H9 (cell line): ENCODE data around the gene TMEM9. TPM values are rescaled to one million over a fixed set of nuclear protein-coding genes. Genes with fewer than 3 reads are reported as not detected.

Source experiments
- DNase-seq: peaks from one replicate; pipeline ENCODE4 v3.0.0-alpha.2; 2017
- H2AFZ ChIP-seq: one replicate; pipeline ENCODE4 v1.6.1; 2013; ENCODE audit warnings: mild to moderate bottlenecking, low read length, control low read depth, moderate library complexity
- H2AK5ac ChIP-seq: 2 replicates; pipeline ENCODE4 v1.6.1; 2013; ENCODE audit warnings: low read length, control low read depth, mixed read lengths; ENCODE audit not compliant: insufficient read length
- H2BK120ac ChIP-seq: one replicate; pipeline ENCODE4 v1.6.1; 2013; ENCODE audit warnings: low read depth, mild to moderate bottlenecking, low read length, control low read depth, inconsistent platforms; ENCODE audit not compliant: poor library complexity, severe bottlenecking
- H2BK12ac ChIP-seq: 2 replicates; pipeline ENCODE4 v1.6.1; 2013; ENCODE audit warnings: low read length, control low read depth, mixed read lengths, low read depth; ENCODE audit not compliant: insufficient read length
- H2BK15ac ChIP-seq: 2 replicates; pipeline ENCODE4 v1.6.1; 2013; ENCODE audit warnings: low read depth, low read length, control low read depth
- H2BK20ac ChIP-seq: one replicate; pipeline ENCODE4 v1.6.1; 2013; ENCODE audit warnings: low read depth, mild to moderate bottlenecking, low read length, control low read depth, inconsistent platforms; ENCODE audit not compliant: poor library complexity, severe bottlenecking
- H2BK5ac ChIP-seq: 2 replicates; pipeline ENCODE4 v1.6.1; 2013; ENCODE audit warnings: low read length, control low read depth, mixed read lengths; ENCODE audit not compliant: insufficient read length
- H3K14ac ChIP-seq: 2 replicates; pipeline ENCODE4 v1.6.1; 2013; ENCODE audit warnings: low read length, control low read depth; ENCODE audit not compliant: insufficient read depth
- H3K18ac ChIP-seq: 2 replicates; pipeline ENCODE4 v1.6.1; 2013; ENCODE audit warnings: low read depth, mild to moderate bottlenecking, mixed read lengths, low read length, control low read depth; ENCODE audit not compliant: insufficient read length
- H3K23ac ChIP-seq: 2 replicates; pipeline ENCODE4 v1.6.1; 2013; ENCODE audit warnings: low read length, control low read depth, mixed read lengths, low read depth; ENCODE audit not compliant: insufficient read length
- H3K23me2 ChIP-seq: 2 replicates; pipeline ENCODE4 v1.6.1; 2013; ENCODE audit warnings: low read depth, mild to moderate bottlenecking, mixed read lengths, low read length, control low read depth; ENCODE audit not compliant: insufficient read length, poor library complexity, severe bottlenecking
- H3K27ac ChIP-seq: 2 replicates; pipeline ENCODE4 v1.5.1; 2013; ENCODE audit warnings: low read length, control low read depth, mixed read lengths, low read depth; ENCODE audit not compliant: insufficient read length
- H3K27me3 ChIP-seq: 2 replicates; pipeline ENCODE4 v1.6.1; 2013; ENCODE audit warnings: low read length, control low read depth, inconsistent platforms; ENCODE audit not compliant: insufficient read depth
- H3K4ac ChIP-seq: 2 replicates; pipeline ENCODE4 v1.6.1; 2013; ENCODE audit warnings: low read depth, mild to moderate bottlenecking, control low read depth, inconsistent platforms, low read length, moderate library complexity
- H3K4me1 ChIP-seq: 2 replicates; pipeline ENCODE4 v1.6.1; 2013; ENCODE audit warnings: low read length, control low read depth, inconsistent platforms; ENCODE audit not compliant: insufficient read depth
- H3K4me2 ChIP-seq: 2 replicates; pipeline ENCODE4 v1.6.1; 2013; ENCODE audit warnings: low read length, control low read depth, mixed read lengths; ENCODE audit not compliant: insufficient read length, insufficient read depth
- H3K56ac ChIP-seq: 2 replicates; pipeline ENCODE4 v1.6.1; 2013; ENCODE audit warnings: low read depth, mild to moderate bottlenecking, mixed read lengths, low read length, control low read depth; ENCODE audit not compliant: insufficient read length
- H3K79me1 ChIP-seq: 2 replicates; pipeline ENCODE4 v1.6.1; 2013; ENCODE audit warnings: low read depth, mild to moderate bottlenecking, moderate library complexity, low read length, control low read depth, inconsistent platforms; ENCODE audit not compliant: insufficient read depth, poor library complexity, severe bottlenecking
- H3K79me2 ChIP-seq: 2 replicates; pipeline ENCODE4 v1.6.1; 2013; ENCODE audit warnings: low read length, control low read depth, inconsistent platforms; ENCODE audit not compliant: insufficient read depth
- H3K9ac ChIP-seq: 2 replicates; pipeline ENCODE4 v1.6.1; 2013; ENCODE audit warnings: low read length, control low read depth, mixed read lengths; ENCODE audit not compliant: insufficient read length; ENCODE audit errors: extremely low read depth
- H3K9me3 ChIP-seq: one replicate; pipeline ENCODE4 v1.6.1; 2013; ENCODE audit warnings: low read depth, low read length, inconsistent platforms; ENCODE audit not compliant: control insufficient read depth
- H3T11ph ChIP-seq: one replicate; pipeline ENCODE4 v1.6.1; 2013; ENCODE audit warnings: mild to moderate bottlenecking, low read length, control low read depth, inconsistent platforms
- H4K20me1 ChIP-seq: one replicate; pipeline ENCODE4 v1.6.1; 2013; ENCODE audit not compliant: control insufficient read depth, insufficient read length, insufficient read depth
- H4K5ac ChIP-seq: 2 replicates; pipeline ENCODE4 v1.6.1; 2013; ENCODE audit warnings: low read depth, mild to moderate bottlenecking, mixed read lengths, low read length, control low read depth; ENCODE audit not compliant: insufficient read length
- H4K8ac ChIP-seq: replicated peaks from 2 replicates; pipeline ENCODE4 v1.6.1; 2013; ENCODE audit warnings: low read length, control low read depth, mixed read lengths, low read depth; ENCODE audit not compliant: insufficient read length
- H4K91ac ChIP-seq: 2 replicates; pipeline ENCODE4 v1.6.1; 2013; ENCODE audit warnings: low read depth, mild to moderate bottlenecking, moderate library complexity, mixed read lengths, low read length, control low read depth; ENCODE audit not compliant: insufficient read length
- H3K27ac Mint-ChIP-seq, 3 experiments: 2 replicates in 2 of 3; 3 replicates in 1 of 3; pipeline ENCODE4 v1.8.0; 2020 to 2021; ENCODE audit warnings: mixed read lengths in 3 of 3, mild to moderate bottlenecking in 1 of 3, moderate library complexity in 1 of 3
- H3K27me3 Mint-ChIP-seq: 2 replicates; pipeline ENCODE4 v1.8.0; 2021; ENCODE audit warnings: low read depth, mild to moderate bottlenecking, moderate library complexity, mixed read lengths
- H3K36me3 Mint-ChIP-seq, 3 experiments: 2 replicates in 2 of 3; 3 replicates in 1 of 3; pipeline ENCODE4 v1.8.0; 2020 to 2021; ENCODE audit warnings: low read depth in 3 of 3, mixed read lengths in 3 of 3; ENCODE audit not compliant: insufficient read depth in 1 of 3
- H3K4me1 Mint-ChIP-seq, 2 experiments: 2 replicates each; pipeline ENCODE4 v1.8.0; 2020; ENCODE audit warnings: mixed read lengths in 2 of 2
- H3K4me3 Mint-ChIP-seq, 2 experiments: 2 replicates in 1 of 2; 3 replicates in 1 of 2; pipeline ENCODE4 v1.8.0; 2020 to 2021; ENCODE audit warnings: mild to moderate bottlenecking in 2 of 2, mixed read lengths in 2 of 2, moderate library complexity in 1 of 2
- H3K9me3 Mint-ChIP-seq, 2 experiments: 2 replicates in 1 of 2; 3 replicates in 1 of 2; pipeline ENCODE4 v1.8.0; 2020; ENCODE audit warnings: mild to moderate bottlenecking in 2 of 2, mixed read lengths in 2 of 2, moderate library complexity in 1 of 2
- WGBS: extraction: QIAGEN DNeasy Blood & Tissue Kit; methylation state at CpG from one replicate; pipeline ENCODE4 v1.1.7; 2013; ENCODE audit warnings: missing lambda C conversion rate, low lambda C conversion rate, mixed read lengths; ENCODE audit not compliant: insufficient read length; ENCODE audit errors: extremely low coverage; 5-methylcytosine and 5-hydroxymethylcytosine counted together
- long read RNA-seq: library from polyadenylated mRNA; unstranded; transcript quantifications from one replicate; pipeline ENCODE4 v2.0.0, GENCODE V29; 2020
- total RNA-seq: library from RNA; stranded (reverse); gene quantifications from 2 replicates; pipeline ENCODE4 v1.2.1, GENCODE V29; 2021
- TF ChIP-seq, protein P1 (sequence below): fragments of 200-600 bp; sonication (generic); conservative IDR thresholded peaks from 3 replicates; pipeline ENCODE4 v1.8.0; 2021; ENCODE audit warnings: antibody characterized with exemption, mild to moderate bottlenecking

TMEM9 gene
- 86.4 and 93.4 TPM in 2 replicates for total RNA-seq
- long read RNA-seq, transcript TMEM9-202 (6 exons, 1,544 nt) = minor isoform, 13 of 458 reads
- long read RNA-seq, transcript TMEM9-204 (6 exons, 1,529 nt) = major isoform, 347 of 458 reads
- long read RNA-seq, transcript TMEM9-206 (6 exons, 507 nt) = minor isoform, 11 of 458 reads
- long read RNA-seq, transcript TMEM9-201 (5 exons, 1,959 nt) = minor isoform, 50 of 458 reads
- long read RNA-seq, partial matches to known transcripts = 3 of 458 reads
- long read RNA-seq, other reads (novel, unspliced or antisense) = 21 of 458 reads

DNA sequence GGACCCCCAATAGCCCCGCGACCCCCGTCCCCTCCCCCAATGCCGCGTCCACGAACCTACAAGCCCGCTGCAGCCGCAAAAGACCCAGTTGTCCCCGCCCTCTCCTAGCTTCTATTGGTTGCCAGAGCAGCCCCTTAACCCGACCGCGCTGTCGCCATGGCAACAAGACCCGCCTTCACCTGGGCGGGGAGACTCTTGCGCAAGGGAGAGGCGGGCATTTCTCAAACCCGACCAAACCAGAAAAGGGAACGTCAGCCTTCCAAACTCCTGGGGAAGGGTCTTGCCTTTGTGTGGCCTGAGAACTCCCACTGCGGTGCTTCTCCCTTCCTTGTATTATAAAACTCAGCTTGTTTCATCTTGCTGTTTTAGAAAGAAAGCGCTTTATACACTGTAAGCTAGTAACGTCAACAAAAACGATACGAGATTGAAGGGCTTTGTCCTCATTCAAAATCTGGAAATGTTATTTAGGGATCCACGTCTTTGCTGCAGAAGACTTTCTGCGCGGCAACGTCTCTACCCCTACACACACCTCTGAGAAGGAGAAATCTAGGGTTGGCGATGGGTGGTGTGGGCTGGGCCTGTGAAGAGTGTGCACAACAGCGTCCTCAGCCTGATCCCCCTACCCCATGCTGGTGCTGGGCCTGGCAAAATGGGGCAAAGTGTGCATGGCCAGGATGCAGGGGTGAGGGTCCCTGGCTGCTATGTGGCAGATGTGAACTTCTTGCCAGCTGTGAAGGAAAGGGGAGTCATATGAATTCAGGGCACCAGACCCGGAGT is at the start of gene TMEM9:
TSS of gene TMEM9 (minus strand) at position 86 of the 777 bp plus-strand sequence. CDS start 551 bp downstream, outside the sequence.
- H3K36me3 Mint-ChIP-seq = peaks cover 20 to 36% (median 27%) of the 10 kb centered on the region in 3 experiments; a peak in 6 of 7 replicates
- H3T11ph ChIP-seq = no peak within 1 kb of the TSS
- no peak within 1 kb of the TSS for H3K27ac ChIP-seq
- H3K4me1 ChIP-seq = peaks cover 4% of the 10 kb centered on the region; the same call in 1 of the 2 replicates
- H3K9ac ChIP-seq = peak within 1 kb of the TSS; percentile 78
- H4K8ac ChIP-seq = no peak within 1 kb of the TSS
- no peaks in the 10 kb centered on the region for H3K79me2 ChIP-seq
- peak; percentile 98 for DNase-seq
- peak within 1 kb of the TSS; percentile 94 to 95 for H3K4me3 Mint-ChIP-seq
- TF ChIP-seq, protein P1, sequence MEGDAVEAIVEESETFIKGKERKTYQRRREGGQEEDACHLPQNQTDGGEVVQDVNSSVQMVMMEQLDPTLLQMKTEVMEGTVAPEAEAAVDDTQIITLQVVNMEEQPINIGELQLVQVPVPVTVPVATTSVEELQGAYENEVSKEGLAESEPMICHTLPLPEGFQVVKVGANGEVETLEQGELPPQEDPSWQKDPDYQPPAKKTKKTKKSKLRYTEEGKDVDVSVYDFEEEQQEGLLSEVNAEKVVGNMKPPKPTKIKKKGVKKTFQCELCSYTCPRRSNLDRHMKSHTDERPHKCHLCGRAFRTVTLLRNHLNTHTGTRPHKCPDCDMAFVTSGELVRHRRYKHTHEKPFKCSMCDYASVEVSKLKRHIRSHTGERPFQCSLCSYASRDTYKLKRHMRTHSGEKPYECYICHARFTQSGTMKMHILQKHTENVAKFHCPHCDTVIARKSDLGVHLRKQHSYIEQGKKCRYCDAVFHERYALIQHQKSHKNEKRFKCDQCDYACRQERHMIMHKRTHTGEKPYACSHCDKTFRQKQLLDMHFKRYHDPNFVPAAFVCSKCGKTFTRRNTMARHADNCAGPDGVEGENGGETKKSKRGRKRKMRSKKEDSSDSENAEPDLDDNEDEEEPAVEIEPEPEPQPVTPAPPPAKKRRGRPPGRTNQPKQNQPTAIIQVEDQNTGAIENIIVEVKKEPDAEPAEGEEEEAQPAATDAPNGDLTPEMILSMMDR = no peak
- no peak within 1 kb of the TSS for H3K4ac ChIP-seq
- no peak within 1 kb of the TSS for H2BK120ac ChIP-seq
- peak within 1 kb of the TSS; percentile 77 for H3K18ac ChIP-seq
- no peak within 1 kb of the TSS for H2AK5ac ChIP-seq
- no peak within 1 kb of the TSS; the same call in 1 of the 2 replicates for H2BK15ac ChIP-seq
- H4K91ac ChIP-seq = no peak within 1 kb of the TSS
- H4K20me1 ChIP-seq = peaks cover 2% of the 10 kb centered on the region
- no peaks in the 10 kb centered on the region for H3K9me3 ChIP-seq
- H3K79me1 ChIP-seq = no peaks in the 10 kb centered on the region
- peak within 1 kb of the TSS; percentile 63 for H2AFZ ChIP-seq
- peak within 1 kb of the TSS; percentile 89 for H4K5ac ChIP-seq
- peak within 1 kb of the TSS; percentile 83 for H3K4me2 ChIP-seq
- H3K23ac ChIP-seq = no peak within 1 kb of the TSS
- WGBS = no CpG with 5 or more reads among the region's 31 CpGs
- no peaks in the 10 kb centered on the region for H3K9me3 Mint-ChIP-seq
- H3K27me3 ChIP-seq = no peaks in the 10 kb centered on the region
- H3K14ac ChIP-seq = peak within 1 kb of the TSS; percentile 82
- no peak within 1 kb of the TSS for H3K56ac ChIP-seq
- no peak within 1 kb of the TSS for H2BK5ac ChIP-seq
- peaks cover 20 to 23% of the 10 kb centered on the region in 2 experiments for H3K4me1 Mint-ChIP-seq
- no peak within 1 kb of the TSS for H2BK20ac ChIP-seq
- peaks cover 5% of the 10 kb centered on the region; the same call in 1 of the 2 replicates for H3K27me3 Mint-ChIP-seq
- no peak within 1 kb of the TSS for H2BK12ac ChIP-seq
- no peaks in the 10 kb centered on the region for H3K23me2 ChIP-seq
- peak within 1 kb of the TSS; percentile 49 to 95 (median 87); a peak in 6 of 7 replicates for H3K27ac Mint-ChIP-seq
